Measurements from ENCODE around the gene ARHGEF7.

The ARHGEF7 gene

GRCh38 chr13:111225166-111225565, 110.1 kb downstream of the ARHGEF7 start:
- no peak for DNase-seq (ENCODE audit: low read depth)

- no peak for DNase-seq (ENCODE audit: low read depth)
Observed at GRCh38 chr13:111225810-111226546, 110.9 kb downstream of the ARHGEF7 start.

- DNase-seq (ENCODE audit: low read depth): no peak
Observed at GRCh38 chr13:111227405-111227804, 112.3 kb downstream of the ARHGEF7 start.

DNA sequence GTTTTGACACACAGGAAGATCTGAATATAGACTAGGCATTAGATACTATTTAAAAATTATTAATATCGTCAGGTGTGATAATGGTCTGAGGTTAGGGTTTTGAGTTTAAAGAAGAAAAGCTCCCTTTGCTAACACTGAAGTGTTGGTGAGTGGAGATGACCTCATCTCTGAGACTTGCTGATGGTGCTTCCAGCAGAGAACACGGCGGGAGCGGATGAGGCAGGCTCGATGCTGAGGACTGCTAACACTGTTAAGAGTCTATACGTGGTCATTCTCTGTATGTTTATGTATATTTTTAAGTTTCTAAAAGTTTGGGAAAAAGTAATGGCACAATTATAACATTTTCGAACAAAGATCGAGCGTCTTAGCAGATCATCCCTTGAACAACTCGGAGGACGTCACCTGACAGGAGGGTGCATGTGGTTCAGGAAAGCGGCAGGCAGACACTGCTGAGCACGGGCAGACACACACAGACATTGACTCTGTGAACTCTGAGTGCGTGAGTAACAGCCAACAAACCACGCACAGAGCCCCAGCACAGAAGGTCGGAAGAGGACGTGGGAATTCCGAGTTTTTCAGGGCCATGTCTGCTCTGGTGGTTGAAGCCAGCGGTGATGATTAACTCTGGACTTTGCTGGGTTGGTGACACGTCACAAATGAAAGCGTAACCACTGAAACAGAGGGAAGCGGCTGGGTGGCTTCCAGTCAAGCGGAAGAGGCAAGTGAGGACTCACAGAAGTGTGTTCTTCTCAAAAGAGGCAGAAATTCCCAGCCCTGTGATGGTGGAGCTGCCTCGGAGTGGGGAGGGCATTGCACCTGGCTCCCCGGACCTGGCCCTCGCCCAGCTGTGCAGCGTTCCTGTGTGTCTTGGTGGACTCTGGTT, 113.4 kb downstream of the ARHGEF7 start:
- no peak for DNase-seq (ENCODE audit: low read depth)

DNA sequence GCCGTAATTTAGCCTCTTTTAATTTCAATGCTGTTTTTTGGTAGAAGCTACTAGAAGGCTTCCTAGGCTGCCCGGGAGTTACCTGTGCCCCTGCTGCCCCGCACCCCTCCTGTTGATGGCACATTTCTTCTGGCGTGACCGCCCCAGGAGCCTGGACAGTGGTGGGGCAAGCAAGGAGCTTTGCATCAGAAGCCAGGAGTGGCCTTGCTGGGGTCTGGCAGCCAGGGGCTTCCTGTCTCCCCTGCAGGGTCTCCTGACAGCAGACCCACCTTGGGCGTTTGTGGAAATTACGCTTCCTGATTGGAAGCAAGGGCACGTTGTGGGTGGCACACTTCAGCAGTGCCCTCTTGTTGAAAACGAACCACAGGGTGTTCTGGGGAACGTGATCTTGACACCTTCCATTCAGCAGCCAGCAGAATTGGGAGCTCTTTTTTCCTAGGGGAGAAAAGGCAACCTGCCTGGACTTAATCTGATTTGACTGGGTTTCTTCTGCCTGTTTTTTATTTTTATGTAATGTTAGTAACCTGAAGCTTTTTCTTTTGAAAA, 115.3 kb downstream of the ARHGEF7 start:
- no peak for DNase-seq (ENCODE audit: low read depth)

- no peak for DNase-seq (ENCODE audit: low read depth)
Observed at GRCh38 chr13:111232191-111232590, 117.1 kb downstream of the ARHGEF7 start.

DNA sequence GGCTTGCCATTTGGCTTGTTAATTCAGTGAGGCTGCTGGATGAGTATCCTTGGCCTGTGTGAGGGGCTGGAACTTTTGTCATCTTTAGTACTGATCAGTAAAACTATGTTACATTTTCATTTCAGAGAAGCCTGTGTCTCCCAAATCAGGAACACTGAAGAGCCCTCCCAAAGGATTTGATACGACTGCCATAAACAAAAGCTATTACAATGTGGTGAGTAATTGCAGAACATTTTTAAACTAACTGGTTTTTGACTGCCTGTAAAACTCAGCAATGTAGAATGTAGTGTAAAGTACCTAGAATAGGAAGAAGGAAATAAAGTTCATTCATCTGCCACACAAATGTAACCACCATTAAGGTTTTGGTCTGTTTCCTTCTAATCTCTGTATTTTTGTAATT, 118.0 kb downstream of the ARHGEF7 start:
- DNase-seq (ENCODE audit: low read depth): no peak

DNA sequence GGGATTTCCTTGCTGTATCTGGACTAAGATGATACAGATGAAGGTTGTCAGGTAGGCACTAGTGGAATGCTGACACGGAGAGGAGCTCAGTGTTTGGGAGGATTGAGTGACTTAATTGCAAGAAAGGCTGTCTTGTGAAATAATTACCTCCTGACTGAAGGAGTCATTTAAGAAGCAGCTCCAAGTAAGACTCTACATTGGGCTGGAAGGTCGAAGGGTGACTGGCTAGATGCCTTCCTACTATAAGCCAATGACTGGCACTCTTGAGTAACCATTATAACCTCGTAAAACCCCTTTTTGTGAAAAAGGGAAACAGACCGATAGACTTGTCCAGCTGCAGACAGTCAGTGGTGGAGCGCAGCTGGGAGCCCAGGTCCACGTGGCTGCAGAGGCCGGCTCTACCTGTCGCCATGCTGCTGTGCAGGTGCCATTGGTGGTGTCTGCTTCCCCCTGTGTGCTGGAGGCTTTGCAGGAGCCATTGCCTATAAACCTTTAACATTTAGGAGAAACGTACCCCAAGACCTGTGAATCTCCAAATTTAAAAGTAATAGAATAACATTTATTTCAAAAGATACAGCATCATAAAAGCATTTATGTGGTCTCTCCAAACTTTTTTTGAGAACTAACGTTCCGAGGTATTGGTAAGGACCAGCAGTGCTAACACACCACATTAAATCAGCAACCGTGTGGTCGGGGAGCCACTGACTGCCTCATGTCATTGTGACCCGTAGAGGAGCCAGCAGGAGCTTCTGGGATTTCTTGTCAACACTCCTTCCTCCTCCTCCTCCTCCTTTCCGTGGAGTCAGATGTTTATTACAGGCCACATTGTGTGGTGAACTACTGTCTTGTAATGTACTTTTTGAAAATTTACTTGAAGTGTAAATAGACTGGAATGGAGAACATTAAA, 124.9 kb downstream of the ARHGEF7 start:
- no peak for DNase-seq (ENCODE audit: low read depth)

- no peak for DNase-seq (ENCODE audit: low read depth)
Observed at GRCh38 chr13:111241006-111241755, 126.1 kb downstream of the ARHGEF7 start.

DNA sequence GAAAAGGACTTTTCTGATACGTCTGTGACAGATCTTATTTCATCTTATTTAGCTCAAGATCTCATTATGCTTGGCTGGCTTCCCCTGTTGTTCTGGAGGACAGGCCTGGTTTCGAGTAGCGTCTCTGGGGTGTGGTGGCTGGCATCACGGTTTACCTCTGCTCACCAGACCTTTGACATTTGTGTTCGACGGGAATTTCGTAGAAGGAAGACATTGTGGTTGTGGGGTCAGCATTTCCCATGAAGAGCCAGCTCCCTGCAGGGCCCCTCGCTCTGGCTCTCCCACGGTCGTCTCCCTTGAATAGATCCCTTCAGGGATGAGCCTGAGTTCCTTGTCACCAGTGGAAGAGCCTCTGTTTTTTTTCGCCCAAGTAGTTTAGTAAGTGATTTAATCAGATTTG, 126.8 kb downstream of the ARHGEF7 start:
- no peak for DNase-seq (ENCODE audit: low read depth)

DNA sequence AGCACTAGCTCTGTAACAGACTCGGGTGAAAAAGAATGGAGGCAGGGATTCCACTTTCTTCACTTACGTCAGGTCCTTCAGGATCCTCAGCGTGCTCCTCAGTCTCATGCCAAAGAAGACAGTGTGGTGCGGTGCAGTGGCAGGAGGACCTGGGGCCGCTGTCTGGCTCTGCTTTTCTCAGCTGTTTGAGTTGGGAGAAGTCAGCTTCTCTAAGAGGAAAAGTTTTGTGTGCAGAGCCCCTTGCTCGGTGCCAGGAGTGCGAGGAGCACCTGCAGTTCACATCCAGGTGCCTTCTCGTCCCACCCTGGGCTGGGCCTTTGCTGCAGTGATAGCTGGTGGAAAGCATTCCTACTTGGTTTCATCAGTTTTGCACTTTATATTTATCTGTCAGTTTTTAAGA, 127.5 kb downstream of the ARHGEF7 start:
- no peak for DNase-seq (ENCODE audit: low read depth)

GRCh38 chr13:111243981-111244380, 128.9 kb downstream of the ARHGEF7 start:
- DNase-seq (ENCODE audit: low read depth): no peak

- no peak for DNase-seq (ENCODE audit: low read depth)
Observed at GRCh38 chr13:111245576-111246384, 130.7 kb downstream of the ARHGEF7 start.

DNA sequence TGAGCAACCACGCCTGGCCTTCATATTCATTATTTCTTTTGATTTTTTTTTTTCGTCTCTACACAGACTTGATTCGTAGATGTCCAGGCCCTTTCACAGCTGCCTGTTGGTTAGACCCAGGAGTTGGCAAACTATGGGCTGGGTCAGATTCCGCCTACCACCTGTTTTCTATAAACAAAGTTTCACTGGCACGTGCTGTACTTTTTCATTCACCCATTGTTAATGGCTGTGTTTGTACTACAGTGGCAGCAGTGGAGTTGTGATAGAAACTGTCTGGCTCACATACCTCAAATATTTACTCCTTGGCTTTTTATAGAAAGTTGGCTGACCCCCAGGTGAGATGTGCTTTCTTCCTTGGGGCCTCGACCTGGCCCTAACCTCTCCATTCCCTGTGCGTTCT, 132.4 kb downstream of the ARHGEF7 start:
- DNase-seq (ENCODE audit: low read depth): no peak

- no peak for DNase-seq (ENCODE audit: low read depth)
Observed at GRCh38 chr13:111248822-111249221, 133.7 kb downstream of the ARHGEF7 start.

GRCh38 chr13:111249637-111250360, 134.7 kb downstream of the ARHGEF7 start:
- DNase-seq (ENCODE audit: low read depth): no peak

DNA sequence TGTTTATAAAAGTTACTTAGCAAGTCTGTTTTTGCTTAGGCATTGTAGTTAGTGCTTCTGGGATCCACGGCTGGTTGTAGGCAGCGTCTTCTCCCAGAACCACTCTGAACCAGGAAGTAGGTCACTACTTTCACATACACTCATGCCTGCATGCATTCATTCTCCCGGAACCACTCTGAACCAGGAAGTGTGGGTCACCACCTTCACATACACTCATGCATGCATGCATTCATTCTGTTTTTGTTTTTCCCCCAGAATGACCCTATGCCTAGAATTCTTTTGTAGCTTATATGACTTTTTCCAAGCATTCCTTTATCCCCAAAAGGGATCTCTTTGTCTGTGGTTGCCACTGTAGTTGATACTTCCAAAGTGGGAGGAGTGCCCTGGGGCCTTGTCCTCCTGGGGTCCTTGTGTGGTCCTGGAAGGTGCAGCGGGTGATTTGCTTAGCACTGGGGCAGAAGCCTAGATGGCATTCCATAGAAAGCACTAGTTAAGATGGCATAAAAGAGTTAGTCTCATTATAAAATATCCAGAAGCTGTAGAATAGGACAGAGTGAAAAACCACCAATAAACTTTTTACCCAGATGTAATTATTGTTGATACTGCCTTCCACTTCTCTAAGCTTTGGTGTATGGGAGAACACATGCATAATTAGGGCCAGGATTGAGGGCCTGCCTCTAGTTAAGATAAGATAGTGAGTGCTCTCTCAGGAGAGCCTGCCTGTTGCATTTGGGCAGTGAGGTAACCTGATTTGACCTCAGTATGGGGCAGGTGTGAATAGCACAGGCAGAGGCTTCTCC, 136.7 kb downstream of the ARHGEF7 start:
- no peak for DNase-seq (ENCODE audit: low read depth)

GRCh38 chr13:111252446-111253364, 137.6 kb downstream of the ARHGEF7 start:
- no peak for DNase-seq (ENCODE audit: low read depth)
